ENCODE data around the gene NEK2. TPM values are rescaled to one million over a fixed set of nuclear protein-coding genes. Genes with fewer than 3 reads are reported as not detected.
"Not testable (repeated sequence)": the region's sequence is repeated elsewhere in the genome, so short reads cannot be mapped to it uniquely, and the experiment has no call there.

Gene NEK2
- total RNA-seq: 9.8 TPM

GRCh38 chr1:211675230-211676105 lies at the start of gene NEK2:
NEK2 (minus strand) TSS chr1:211675621; CDS start chr1:211675479, 142 bp downstream.
- peak; percentile 98 for ATAC-seq

GRCh38 chr1:211724687-211725196 lies 49.3 kb upstream of the NEK2 start:
- no peak for ATAC-seq

GRCh38 chr1:211723273-211723672 lies 47.9 kb upstream of the NEK2 start:
- ATAC-seq: no peak

GRCh38 chr1:211722277-211723175 lies 47.1 kb upstream of the NEK2 start:
- ATAC-seq: no peak

- ATAC-seq: not testable (repeated sequence)
Observed at GRCh38 chr1:211716555-211716954, 41.1 kb upstream of the NEK2 start.

GRCh38 chr1:211715971-211716370 lies 40.5 kb upstream of the NEK2 start:
- no peak for ATAC-seq

GRCh38 chr1:211714154-211714553 lies 38.7 kb upstream of the NEK2 start:
- no peak for ATAC-seq

GRCh38 chr1:211713231-211713630 lies 37.8 kb upstream of the NEK2 start:
- ATAC-seq: peak; percentile 93

GRCh38 chr1:211711315-211711705 lies 35.9 kb upstream of the NEK2 start:
- ATAC-seq: no peak

- no peak for ATAC-seq
Observed at GRCh38 chr1:211710566-211711314, 35.3 kb upstream of the NEK2 start.

GRCh38 chr1:211708926-211709325 lies 33.5 kb upstream of the NEK2 start:
- no peak for ATAC-seq

GRCh38 chr1:211708006-211708405 lies 32.6 kb upstream of the NEK2 start:
- ATAC-seq: no peak

GRCh38 chr1:211705467-211706091 lies 30.2 kb upstream of the NEK2 start:
- ATAC-seq: peak; percentile 91

- no peak for ATAC-seq
Observed at GRCh38 chr1:211704543-211704942, 29.1 kb upstream of the NEK2 start.

- no peak for ATAC-seq
Observed at GRCh38 chr1:211703812-211704537, 28.6 kb upstream of the NEK2 start.

GRCh38 chr1:211701733-211702132 lies 26.3 kb upstream of the NEK2 start:
- ATAC-seq: peak; percentile 35

- no peak for ATAC-seq
Observed at GRCh38 chr1:211699059-211699458, 23.6 kb upstream of the NEK2 start.

GRCh38 chr1:211698161-211699026 lies 23.0 kb upstream of the NEK2 start:
- peak; percentile 93 for ATAC-seq

- ATAC-seq: no peak
Observed at GRCh38 chr1:211697356-211697755, 21.9 kb upstream of the NEK2 start.

GRCh38 chr1:211695135-211695816 lies 19.9 kb upstream of the NEK2 start:
- no peak for ATAC-seq
